Right atrium auricular region (tissue), 2 donors: ENCODE data around the gene TFB1M. TPM values are rescaled to one million over a fixed set of nuclear protein-coding genes. Genes with fewer than 3 reads are reported as not detected.

Source experiments
- DNase-seq: peaks from one replicate; pipeline ENCODE4 v3.0.0-alpha.2; 2019; ENCODE audit warnings: low spot score
- H3K27ac ChIP-seq, 2 donors: fragments of 200-600 bp; sonication (generic); 1 replicate in 1 of 2; 2 replicates in 1 of 2; pipeline ENCODE4 v1.5.1; 2016 to 2019
- H3K27me3 ChIP-seq, 2 donors: fragments of 200-600 bp; sonication (generic); one replicate each; pipeline versions ENCODE4 v1.5.1 to v1.6.0; 2017 to 2019
- H3K36me3 ChIP-seq: fragments of 200-600 bp; sonication (generic); one replicate; pipeline ENCODE4 v1.5.1; 2016
- H3K4me1 ChIP-seq, 2 donors: fragments of 200-600 bp; sonication (generic); one replicate each; pipeline versions ENCODE4 v1.5.1 to v1.6.0; 2017 to 2019
- H3K4me3 ChIP-seq, 2 donors: fragments of 200-600 bp; sonication (generic); 1 replicate in 1 of 2; 2 replicates in 1 of 2; pipeline ENCODE4 v1.5.1; 2017 to 2019; ENCODE audit warnings: mild to moderate bottlenecking in 1 of 2, moderate library complexity in 1 of 2
- H3K9me3 ChIP-seq, 2 donors: fragments of 200-600 bp; sonication (generic); one replicate each; pipeline ENCODE4 v1.5.1; 2019
- CTCF ChIP-seq, 2 donors: fragments of 200-600 bp; sonication (generic); IDR thresholded peaks; one replicate each; pipeline ENCODE4 v1.5.1; 2019; ENCODE audit warnings: antibody characterized with exemption in 2 of 2
- total RNA-seq, 2 donors: library from RNA; depleted of rRNA; stranded (reverse); fragments of >200 nt; gene quantifications; one replicate each; pipeline ENCODE4 v1.1.0, GENCODE V29; 2016

Gene TFB1M
- total RNA-seq, 2 donors from 2014 or later, result 10.7 to 11.1 TPM

- Histone ChIP-seq H3K4me1 (no peaks in the 10 kb centered on the region), H3K27ac (no peak overlapping the region), H3K9me3 (no peaks in the 10 kb centered on the region), H3K4me3 (no peak overlapping the region), H3K27me3 (no peaks in the 10 kb centered on the region), H3K36me3 (no peaks in the 10 kb centered on the region)
- TF ChIP-seq CTCF (IDR thresholded peaks at IDR 0.05), result no peak
- DNase-seq, result no peak
Observed at GRCh38 chr6:155228546-155229166, 85.6 kb downstream of the TFB1M start.

- Histone ChIP-seq H3K4me1 (no peaks in the 10 kb centered on the region), H3K36me3 (no peaks in the 10 kb centered on the region), H3K27ac (no peak overlapping the region), H3K9me3 (no peaks in the 10 kb centered on the region), H3K4me3 (no peak overlapping the region), H3K27me3 (no peaks in the 10 kb centered on the region)
- TF ChIP-seq CTCF (IDR thresholded peaks at IDR 0.05), result no peak
- no peak for DNase-seq
Observed at GRCh38 chr6:155227046-155227445, 87.2 kb downstream of the TFB1M start.

GRCh38 chr6:155224618-155225017 lies 89.7 kb downstream of the TFB1M start:
- no peak for TF ChIP-seq CTCF (IDR thresholded peaks at IDR 0.05)
- Histone ChIP-seq H3K4me1 (no peaks in the 10 kb centered on the region), H3K27me3 (no peaks in the 10 kb centered on the region), H3K36me3 (no peaks in the 10 kb centered on the region), H3K9me3 (no peaks in the 10 kb centered on the region), H3K27ac (no peak overlapping the region), H3K4me3 (no peak overlapping the region)
- DNase-seq, result no peak

- no peaks in the 10 kb centered on the region for H3K36me3 ChIP-seq
- H3K27ac ChIP-seq, result no peak overlapping the region
- no peaks in the 10 kb centered on the region for H3K27me3 ChIP-seq
- no peak for TF ChIP-seq CTCF (IDR thresholded peaks at IDR 0.05)
- no peaks in the 10 kb centered on the region for H3K4me1 ChIP-seq
- H3K4me3 ChIP-seq, result no peak overlapping the region
- H3K9me3 ChIP-seq, result no peaks in the 10 kb centered on the region
- no peak for DNase-seq
Observed at GRCh38 chr6:155223646-155224451, 90.4 kb downstream of the TFB1M start.

- no peaks in the 10 kb centered on the region for H3K27me3 ChIP-seq
- H3K27ac ChIP-seq, result no peak overlapping the region
- no peaks in the 10 kb centered on the region for H3K4me1 ChIP-seq
- H3K9me3 ChIP-seq, result no peaks in the 10 kb centered on the region
- H3K4me3 ChIP-seq, result no peak overlapping the region
- no peak for DNase-seq
- H3K36me3 ChIP-seq, result no peaks in the 10 kb centered on the region
- TF ChIP-seq CTCF (IDR thresholded peaks at IDR 0.05), result no peak
Observed at GRCh38 chr6:155222506-155222905, 91.8 kb downstream of the TFB1M start.
